B cell (primary cell): ENCODE measurements around the gene PMVK. TPM values are rescaled to one million over a fixed set of nuclear protein-coding genes. Genes with fewer than 3 reads are reported as not detected.

Experiments
- ATAC-seq: fragments of 200-7000 bp; cut with Tn5 transposase; one replicate; pipeline ENCODE4 v1.10.0; 2021; ENCODE audit warnings: low read depth, mild to moderate bottlenecking, moderate number of reproducible peaks, moderate library complexity
- CTCF ChIA-PET: fragments of 350-600 bp; sonication (Branson Sonifier 250); formaldehyde crosslinking; loops from one replicate; lab custom pipeline; 2021; ENCODE audit warnings: antibody characterized with exemption, inconsistent platforms; lab: Charles Lee
- POLR2A ChIA-PET: fragments of 350-600 bp; sonication (Branson Sonifier 250); formaldehyde crosslinking; loops from one replicate; lab custom pipeline; 2021; ENCODE audit warnings: antibody characterized with exemption; lab: Charles Lee
- DNase-seq: peaks from one replicate; pipeline ENCODE4 v3.0.0; 2013
- H2AFZ ChIP-seq: 2 replicates; pipeline ENCODE4 v1.6.1; 2012; ENCODE audit warnings: mild to moderate bottlenecking, low read depth, low read length; ENCODE audit not compliant: insufficient read depth, poor library complexity, severe bottlenecking
- H3K27ac ChIP-seq, 2 donors: 1 replicate in 1 of 2; 2 replicates in 1 of 2; pipeline ENCODE4 v1.5.1; 2012 to 2013; ENCODE audit warnings: low read length in 2 of 2, mild to moderate bottlenecking in 2 of 2, moderate library complexity in 1 of 2
- H3K27me3 ChIP-seq, 4 experiments: fragments of 200-600 bp in 1 of 4; sonication (generic) in 1 of 4; replicated peaks in 1 of 4; 1 replicate in 2 of 4; 2 replicates in 2 of 4; pipeline versions ENCODE4 v1.6.1 to v1.7.0; 2013 to 2016; ENCODE audit warnings: low read length in 3 of 4, mild to moderate bottlenecking in 2 of 4, mixed read lengths in 1 of 4, moderate library complexity in 1 of 4; ENCODE audit not compliant: insufficient read depth in 4 of 4, control insufficient read depth in 3 of 4; ENCODE audit errors: control extremely low read depth in 1 of 4
- H3K36me3 ChIP-seq, 2 experiments: replicated peaks in 1 of 2; 1 replicate in 1 of 2; 2 replicates in 1 of 2; pipeline versions ENCODE4 v1.6.1 to v1.7.1; 2013; ENCODE audit warnings: low read length in 1 of 2; ENCODE audit not compliant: insufficient read depth in 2 of 2, control insufficient read depth in 1 of 2; ENCODE audit errors: control extremely low read depth in 1 of 2, extremely low read depth in 1 of 2
- H3K4me1 ChIP-seq, 2 donors: fragments of 200-600 bp in 1 of 2; sonication (generic) in 1 of 2; 1 replicate in 1 of 2; 2 replicates in 1 of 2; pipeline versions ENCODE4 v1.5.1 to v1.6.1; 2013 to 2017; ENCODE audit warnings: low read length in 2 of 2; ENCODE audit not compliant: control insufficient read depth in 2 of 2, insufficient read depth in 2 of 2
- H3K4me2 ChIP-seq: replicated peaks from 2 replicates; pipeline ENCODE3; 2012; ENCODE audit warnings: mild to moderate bottlenecking, low read depth, low read length; ENCODE audit not compliant: poor library complexity, severe bottlenecking
- H3K4me3 ChIP-seq, 5 experiments: fragments of 200-600 bp in 1 of 5; sonication (generic) in 1 of 5; 1 replicate in 3 of 5; 2 replicates in 2 of 5; pipeline versions ENCODE4 v1.5.1 to v1.7.0; 2011 to 2016; ENCODE audit warnings: low read length in 4 of 5, mild to moderate bottlenecking in 4 of 5, low read depth in 2 of 5, control low read depth in 1 of 5, moderate library complexity in 1 of 5; ENCODE audit not compliant: insufficient read depth in 1 of 5; ENCODE audit errors: control extremely low read depth in 1 of 5, extremely low read depth in 1 of 5
- H3K79me2 ChIP-seq: fragments of 200-600 bp; sonication (generic); one replicate; pipeline ENCODE4 v1.6.0; 2016; ENCODE audit warnings: low read length; ENCODE audit not compliant: control insufficient read depth, insufficient read depth
- H3K9ac ChIP-seq: fragments of 200-600 bp; sonication (generic); 2 replicates; pipeline ENCODE4 v1.6.1; 2017; ENCODE audit warnings: mild to moderate bottlenecking, low read length, moderate library complexity
- H3K9me3 ChIP-seq, 3 donors: one replicate each; pipeline versions ENCODE4 v1.6.1 to v1.7.1; 2013; ENCODE audit warnings: low read length in 2 of 3; ENCODE audit not compliant: control insufficient read depth in 2 of 3, insufficient read depth in 1 of 3; ENCODE audit errors: control extremely low read depth in 1 of 3
- H4K20me1 ChIP-seq: 2 replicates; pipeline ENCODE4 v1.6.0; 2012; ENCODE audit warnings: mild to moderate bottlenecking, low read length; ENCODE audit not compliant: insufficient read depth, control insufficient read depth, poor library complexity, severe bottlenecking
- H3K27ac Mint-ChIP-seq: one replicate; pipeline ENCODE4 v1.8.0; 2021; ENCODE audit warnings: mixed read lengths
- H3K27me3 Mint-ChIP-seq: one replicate; pipeline ENCODE4 v1.8.0; 2021; ENCODE audit warnings: mixed read lengths
- H3K4me1 Mint-ChIP-seq: one replicate; pipeline ENCODE4 v1.8.0; 2021; ENCODE audit warnings: mixed read lengths
- H3K4me3 Mint-ChIP-seq: one replicate; pipeline ENCODE4 v1.8.0; 2021; ENCODE audit warnings: mixed read lengths
- H3K9me3 Mint-ChIP-seq: one replicate; pipeline ENCODE4 v1.8.0; 2022; ENCODE audit warnings: mixed read lengths; ENCODE audit not compliant: insufficient read depth
- CTCF ChIP-seq: fragments of 200-600 bp; IDR thresholded peaks from one replicate; pipeline ENCODE4 v1.8.0; 2022; ENCODE audit warnings: antibody characterized with exemption, mild to moderate bottlenecking
- EZH2 ChIP-seq: IDR thresholded peaks from 2 replicates; pipeline ENCODE4 v1.6.1; 2012; ENCODE audit warnings: borderline replicate concordance, low read depth, mild to moderate bottlenecking, moderate library complexity, low read length; ENCODE audit not compliant: insufficient read depth, poor library complexity, severe bottlenecking
- WGBS: methylation state at CpG from one replicate; pipeline ENCODE4 v1.1.5; 2013; ENCODE audit warnings: missing lambda C conversion rate; ENCODE audit not compliant: insufficient coverage; 5-methylcytosine and 5-hydroxymethylcytosine counted together
- intact Hi-C: fragments of 100-400 bp; cut with micrococcal nuclease; formaldehyde crosslinking; loops from one replicate; pipeline ENCODE4 v1.10.0; 2022
- polyA plus RNA-seq: library from polyadenylated mRNA; depleted of rRNA; stranded (reverse); fragments of >200 nt; gene quantifications from 2 replicates; pipeline ENCODE4 v1.2.3, GENCODE V29; 2012
- total RNA-seq, 2 donors: library from RNA; stranded (reverse); fragments of 120-200 nt in 1 of 2; gene quantifications; 1 replicate in 1 of 2; 2 replicates in 1 of 2; pipeline versions ENCODE4 v1.2.3 to v1.2.4, GENCODE V29; 2013 to 2022

The PMVK gene
- total and polyA plus RNA-seq, 2 donors (not counting 1 experiment from before 2014, with no cell fraction given): 15.0 to 15.4 TPM

- Histone ChIP-seq H3K9me3 (no peaks in the 10 kb centered on the region), H3K4me2 (no peak overlapping the region), H3K27me3 (no peaks in the 10 kb centered on the region), H3K4me3 (no peak overlapping the region), H2AFZ (no peak overlapping the region), H3K79me2 (no peaks in the 10 kb centered on the region), H3K9ac (no peak overlapping the region), H4K20me1 (no peaks in the 10 kb centered on the region), H3K4me1 (no peaks in the 10 kb centered on the region), H3K27ac (no peak overlapping the region), H3K36me3 (no peaks in the 10 kb centered on the region)
- 57% methylated on average over 7 of the region's 15 CpGs for WGBS
- no peak overlapping the region for H3K27ac Mint-ChIP-seq
- no peak for ATAC-seq
- no peaks in the 10 kb centered on the region for H3K4me1 Mint-ChIP-seq
- H3K27me3 Mint-ChIP-seq: peaks cover 4% of the 10 kb centered on the region
- intact Hi-C loops: no loop called here
- TF ChIP-seq CTCF (no peak), EZH2 (no peak)
- ChIA-PET CTCF (interaction anchor here (1.1 to 1.2 kb wide), 2 partner anchors 11 to 124 kb away, joined by 3 to 4 read pairs; no protein-coding TSS in a partner anchor), POLR2A (no interaction called here)
- no peak for DNase-seq
- no peaks in the 10 kb centered on the region for H3K9me3 Mint-ChIP-seq
- H3K4me3 Mint-ChIP-seq: no peak overlapping the region
These were observed 52.3 kb downstream of the PMVK start for GRCh38 chr1:154883919-154884868.
